ENCODE measurements around the gene ATP8B3.
A peak's percentile ranks its signal among the peaks of the same experiment; 100 is the strongest.

The ATP8B3 gene

GRCh38 chr19:1854542-1855039 lies 42.5 kb upstream of the ATP8B3 start:
- Histone ChIP-seq H3K4me3 (ENCODE audit: low read length) (no peak overlapping the region), H2AFZ (ENCODE audit: low read depth, low read length) (no peak overlapping the region), H3K9me3 (ENCODE audit: low read length) (no peaks in the 10 kb centered on the region), H3K4me1 (ENCODE audit: insufficient read depth, low read length) (peaks cover 38% of the 10 kb centered on the region), H3K27me3 (ENCODE audit: insufficient read depth, low read length) (no peaks in the 10 kb centered on the region), H3K36me3 (ENCODE audit: insufficient read depth, low read length) (no peaks in the 10 kb centered on the region)

GRCh38 chr19:1854039-1854541 lies 42.0 kb upstream of the ATP8B3 start:
- Histone ChIP-seq H3K27me3 (ENCODE audit: insufficient read depth, low read length) (no peaks in the 10 kb centered on the region), H3K36me3 (ENCODE audit: insufficient read depth, low read length) (no peaks in the 10 kb centered on the region), H3K4me1 (ENCODE audit: insufficient read depth, low read length) (peaks cover 33% of the 10 kb centered on the region), H3K9me3 (ENCODE audit: low read length) (no peaks in the 10 kb centered on the region), H2AFZ (ENCODE audit: low read depth, low read length) (no peak overlapping the region), H3K4me3 (ENCODE audit: low read length) (no peak overlapping the region)

GRCh38 chr19:1853295-1854038 lies 41.4 kb upstream of the ATP8B3 start:
- Histone ChIP-seq H2AFZ (ENCODE audit: low read depth, low read length) (no peak overlapping the region), H3K4me3 (ENCODE audit: low read length) (no peak overlapping the region), H3K27me3 (ENCODE audit: insufficient read depth, low read length) (no peaks in the 10 kb centered on the region), H3K9me3 (ENCODE audit: low read length) (no peaks in the 10 kb centered on the region), H3K36me3 (ENCODE audit: insufficient read depth, low read length) (no peaks in the 10 kb centered on the region), H3K4me1 (ENCODE audit: insufficient read depth, low read length) (peaks cover 32% of the 10 kb centered on the region)

- peaks cover 29% of the 10 kb centered on the region for H3K4me1 ChIP-seq (ENCODE audit: insufficient read depth, low read length)
- no peak overlapping the region for H2AFZ ChIP-seq (ENCODE audit: low read depth, low read length)
- no peaks in the 10 kb centered on the region for H3K36me3 ChIP-seq (ENCODE audit: insufficient read depth, low read length)
- H3K4me3 ChIP-seq (ENCODE audit: low read length), result no peak overlapping the region
- H3K9me3 ChIP-seq (ENCODE audit: low read length), result no peaks in the 10 kb centered on the region
- no peaks in the 10 kb centered on the region for H3K27me3 ChIP-seq (ENCODE audit: insufficient read depth, low read length)
These were observed 40.6 kb upstream of the ATP8B3 start for GRCh38 chr19:1852581-1853128.

DNA sequence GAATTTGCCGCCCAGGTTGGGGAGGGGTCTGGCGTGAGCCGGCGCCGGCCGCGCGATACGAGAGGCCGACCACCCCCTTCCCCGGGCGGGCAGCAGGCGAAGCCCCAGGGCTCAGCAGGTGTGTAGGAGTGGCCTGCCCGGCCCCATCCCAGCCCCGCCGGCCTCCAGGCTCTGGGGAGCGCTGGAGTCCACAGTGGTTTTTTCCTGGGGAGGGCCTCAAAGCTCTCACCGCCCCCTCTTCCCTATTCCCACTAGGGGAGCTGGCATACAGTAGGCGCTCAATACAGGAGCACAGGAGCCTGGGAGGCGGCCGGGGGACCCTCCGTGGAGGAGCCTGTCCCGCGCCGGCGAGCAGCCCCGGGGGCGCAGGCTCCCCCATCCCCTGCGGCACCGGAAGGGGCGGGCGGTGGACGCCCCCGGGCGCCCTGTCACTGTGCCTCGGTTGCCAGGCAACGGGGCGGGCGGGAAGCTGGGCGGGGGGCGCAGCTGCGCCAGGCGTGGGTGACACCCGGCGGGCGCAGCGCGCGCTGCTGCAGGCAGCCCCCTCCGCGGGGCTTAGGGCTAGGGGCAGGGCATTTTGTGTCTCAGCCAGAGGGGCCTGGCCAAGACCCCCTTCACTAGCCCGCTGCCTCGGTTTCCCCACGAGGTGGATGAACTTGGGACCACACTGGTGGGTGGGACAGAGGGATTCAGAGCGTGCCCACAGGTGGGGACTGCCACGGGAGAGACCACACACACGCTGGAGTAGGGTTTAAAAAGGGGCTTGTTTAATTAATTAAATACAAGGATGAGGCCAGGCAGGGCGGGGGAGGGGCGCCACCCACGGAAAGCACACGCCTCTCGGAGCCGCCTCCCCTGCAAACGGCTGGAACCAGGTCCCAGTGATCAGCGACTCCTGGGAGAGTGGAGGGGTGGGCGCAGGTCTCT lies 39.8 kb upstream of the ATP8B3 start:
- Histone ChIP-seq H3K4me3 (ENCODE audit: low read length) (no peak overlapping the region), H3K4me1 (ENCODE audit: insufficient read depth, low read length) (peaks cover 30% of the 10 kb centered on the region), H3K27me3 (ENCODE audit: insufficient read depth, low read length) (no peaks in the 10 kb centered on the region), H3K9me3 (ENCODE audit: low read length) (no peaks in the 10 kb centered on the region), H3K36me3 (ENCODE audit: insufficient read depth, low read length) (no peaks in the 10 kb centered on the region), H2AFZ (ENCODE audit: low read depth, low read length) (no peak overlapping the region)

- Histone ChIP-seq H3K4me3 (ENCODE audit: low read length) (no peak overlapping the region), H2AFZ (ENCODE audit: low read depth, low read length) (no peak overlapping the region), H3K9me3 (ENCODE audit: low read length) (no peaks in the 10 kb centered on the region), H3K27me3 (ENCODE audit: insufficient read depth, low read length) (no peaks in the 10 kb centered on the region), H3K4me1 (ENCODE audit: insufficient read depth, low read length) (peaks cover 32% of the 10 kb centered on the region), H3K36me3 (ENCODE audit: insufficient read depth, low read length) (no peaks in the 10 kb centered on the region)
These were observed 39.0 kb upstream of the ATP8B3 start for GRCh38 chr19:1850809-1851653.

DNA sequence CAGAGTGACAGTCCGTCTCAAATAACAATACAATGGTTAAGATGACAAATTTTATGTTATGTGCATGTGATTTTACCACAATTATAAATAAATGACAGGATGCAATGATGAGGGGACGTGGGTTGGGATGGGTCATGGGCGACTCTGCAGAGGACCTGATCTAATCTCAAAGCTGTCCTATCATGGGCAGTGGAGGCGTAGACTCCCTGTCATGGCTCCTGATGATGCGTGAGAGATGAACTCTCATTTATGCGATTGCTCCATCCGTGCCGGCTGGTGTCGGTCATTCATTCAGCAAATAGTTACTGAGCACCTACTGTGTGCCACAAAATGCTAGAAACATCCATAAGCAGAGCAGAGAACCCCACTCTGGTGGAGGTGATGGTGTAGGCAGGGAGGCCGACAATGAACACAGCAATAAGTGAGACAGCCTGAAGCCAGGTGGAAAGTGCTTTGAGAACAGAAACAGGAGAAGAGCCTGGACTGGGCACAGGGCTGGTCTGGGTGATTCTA lies 37.9 kb upstream of the ATP8B3 start:
- H2AFZ ChIP-seq (ENCODE audit: low read depth, low read length), result no peak overlapping the region
- no peak overlapping the region for H3K4me3 ChIP-seq (ENCODE audit: low read length)
- no peaks in the 10 kb centered on the region for H3K9me3 ChIP-seq (ENCODE audit: low read length)
- H3K4me1 ChIP-seq (ENCODE audit: insufficient read depth, low read length), result peaks cover 25% of the 10 kb centered on the region
- H3K27me3 ChIP-seq (ENCODE audit: insufficient read depth, low read length), result no peaks in the 10 kb centered on the region
- peaks cover 3% of the 10 kb centered on the region for H3K36me3 ChIP-seq (ENCODE audit: insufficient read depth, low read length)

GRCh38 chr19:1849132-1849474 lies 37.0 kb upstream of the ATP8B3 start:
- Histone ChIP-seq H3K4me1 (ENCODE audit: insufficient read depth, low read length) (peaks cover 20% of the 10 kb centered on the region), H2AFZ (ENCODE audit: low read depth, low read length) (no peak overlapping the region), H3K36me3 (ENCODE audit: insufficient read depth, low read length) (peaks cover 3% of the 10 kb centered on the region), H3K9me3 (ENCODE audit: low read length) (no peaks in the 10 kb centered on the region), H3K27me3 (ENCODE audit: insufficient read depth, low read length) (no peaks in the 10 kb centered on the region), H3K4me3 (ENCODE audit: low read length) (no peak overlapping the region)

DNA sequence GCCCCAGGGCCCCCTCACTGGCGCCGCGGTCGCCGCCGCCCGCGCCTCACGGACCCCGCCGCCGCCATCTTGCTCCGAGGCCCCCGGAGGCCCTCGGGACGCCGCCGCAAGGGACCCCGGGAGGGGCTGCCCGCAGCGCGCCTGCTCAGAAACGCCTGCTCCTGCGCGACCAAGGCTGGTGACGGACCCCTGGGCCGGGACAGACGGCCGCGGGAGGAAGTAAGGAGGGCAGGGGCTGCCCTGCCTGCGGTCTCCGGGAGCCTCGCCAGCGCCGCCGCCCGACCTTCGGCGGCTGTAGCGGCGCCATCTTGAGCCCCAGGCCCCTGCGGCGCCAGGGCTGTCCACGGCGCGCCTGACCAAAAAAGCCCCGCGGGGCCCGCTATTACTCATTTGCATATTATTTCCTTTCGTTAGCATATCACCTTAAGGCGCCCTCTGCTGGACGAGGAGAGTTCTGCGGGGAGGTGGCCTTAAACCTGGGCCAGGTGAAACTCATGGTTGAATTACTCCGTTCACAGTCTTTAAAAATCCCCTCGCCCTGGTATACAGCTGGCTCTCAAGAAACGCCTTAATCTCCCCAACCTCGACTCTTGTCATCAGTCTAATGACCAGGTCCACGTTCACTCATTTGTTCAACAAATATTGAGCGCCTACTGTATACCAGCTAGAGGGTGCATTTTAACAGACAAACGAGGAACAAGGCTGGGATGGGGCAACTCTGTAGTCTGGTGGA lies 36.5 kb upstream of the ATP8B3 start, which contains the start of gene REXO1:
Gene REXO1 (minus strand): TSS at position 85 of the 733 bp plus-strand sequence. CDS start 125 bp downstream, outside the sequence.
- peaks cover 20% of the 10 kb centered on the region for H3K4me1 ChIP-seq (ENCODE audit: insufficient read depth, low read length)
- H3K36me3 ChIP-seq (ENCODE audit: insufficient read depth, low read length), result peaks cover 3% of the 10 kb centered on the region
- H3K27me3 ChIP-seq (ENCODE audit: insufficient read depth, low read length), result no peaks in the 10 kb centered on the region
- H3K4me3 ChIP-seq (ENCODE audit: low read length), result peak within 1 kb of the TSS; percentile 83
- H3K9me3 ChIP-seq (ENCODE audit: low read length), result no peaks in the 10 kb centered on the region
- peak within 1 kb of the TSS; percentile 29 for H2AFZ ChIP-seq (ENCODE audit: low read depth, low read length)

GRCh38 chr19:1847684-1848398 lies 35.8 kb upstream of the ATP8B3 start:
- no peaks in the 10 kb centered on the region for H3K27me3 ChIP-seq (ENCODE audit: insufficient read depth, low read length)
- peaks cover 3% of the 10 kb centered on the region for H3K36me3 ChIP-seq (ENCODE audit: insufficient read depth, low read length)
- peak overlapping the region; percentile 83 for H3K4me3 ChIP-seq (ENCODE audit: low read length)
- peak overlapping the region; percentile 29 for H2AFZ ChIP-seq (ENCODE audit: low read depth, low read length)
- no peaks in the 10 kb centered on the region for H3K9me3 ChIP-seq (ENCODE audit: low read length)
- peaks cover 20% of the 10 kb centered on the region for H3K4me1 ChIP-seq (ENCODE audit: insufficient read depth, low read length)

GRCh38 chr19:1847348-1847683 lies 35.2 kb upstream of the ATP8B3 start:
- Histone ChIP-seq H3K4me3 (ENCODE audit: low read length) (peak overlapping the region; percentile 83), H2AFZ (ENCODE audit: low read depth, low read length) (no peak overlapping the region), H3K4me1 (ENCODE audit: insufficient read depth, low read length) (peaks cover 21% of the 10 kb centered on the region), H3K27me3 (ENCODE audit: insufficient read depth, low read length) (no peaks in the 10 kb centered on the region), H3K36me3 (ENCODE audit: insufficient read depth, low read length) (peaks cover 3% of the 10 kb centered on the region), H3K9me3 (ENCODE audit: low read length) (no peaks in the 10 kb centered on the region)
